ENCODE results near the gene ACOD1.

DNA sequence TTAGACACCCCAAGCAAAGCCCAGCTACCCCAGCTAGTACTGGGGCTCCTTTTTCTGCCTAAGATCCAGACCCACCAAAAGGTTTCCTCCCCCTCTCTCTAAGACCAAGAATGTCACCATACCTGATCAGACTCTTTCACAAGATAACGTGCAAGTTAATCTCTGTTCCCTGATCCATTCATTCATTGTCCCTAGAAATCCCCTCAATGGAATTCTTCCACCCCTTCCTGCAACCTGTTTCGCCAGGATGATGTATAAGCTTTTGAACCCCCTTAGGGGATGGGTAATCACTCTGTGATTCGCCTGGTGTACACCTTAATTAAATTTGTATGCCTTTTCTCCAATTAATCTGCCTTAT, 26.3 kb downstream of the ACOD1 start:
- TF ChIP-seq, protein P1, sequence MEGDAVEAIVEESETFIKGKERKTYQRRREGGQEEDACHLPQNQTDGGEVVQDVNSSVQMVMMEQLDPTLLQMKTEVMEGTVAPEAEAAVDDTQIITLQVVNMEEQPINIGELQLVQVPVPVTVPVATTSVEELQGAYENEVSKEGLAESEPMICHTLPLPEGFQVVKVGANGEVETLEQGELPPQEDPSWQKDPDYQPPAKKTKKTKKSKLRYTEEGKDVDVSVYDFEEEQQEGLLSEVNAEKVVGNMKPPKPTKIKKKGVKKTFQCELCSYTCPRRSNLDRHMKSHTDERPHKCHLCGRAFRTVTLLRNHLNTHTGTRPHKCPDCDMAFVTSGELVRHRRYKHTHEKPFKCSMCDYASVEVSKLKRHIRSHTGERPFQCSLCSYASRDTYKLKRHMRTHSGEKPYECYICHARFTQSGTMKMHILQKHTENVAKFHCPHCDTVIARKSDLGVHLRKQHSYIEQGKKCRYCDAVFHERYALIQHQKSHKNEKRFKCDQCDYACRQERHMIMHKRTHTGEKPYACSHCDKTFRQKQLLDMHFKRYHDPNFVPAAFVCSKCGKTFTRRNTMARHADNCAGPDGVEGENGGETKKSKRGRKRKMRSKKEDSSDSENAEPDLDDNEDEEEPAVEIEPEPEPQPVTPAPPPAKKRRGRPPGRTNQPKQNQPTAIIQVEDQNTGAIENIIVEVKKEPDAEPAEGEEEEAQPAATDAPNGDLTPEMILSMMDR (IDR thresholded peaks at IDR 0.05; ENCODE audit: poor library complexity): no peak
- no peak for TF ChIP-seq EZH2 (IDR thresholded peaks at IDR 0.05; ENCODE audit: borderline replicate concordance)

All from hepatocyte (in vitro differentiated cells).